ENCODE data around the gene ASPG.

- TF ChIP-seq CTCF (tag by site-specific recombination; IDR thresholded peaks at IDR 0.05) (no peak), ZNF2 (tag by site-specific recombination; IDR thresholded peaks at IDR 0.05) (no peak), ZSCAN30 (tag by site-specific recombination; IDR thresholded peaks at IDR 0.05) (no peak), ATF2 (tag by site-specific recombination; IDR thresholded peaks at IDR 0.05; ENCODE audit: low read depth) (no peak), ZBTB10 (tag by site-specific recombination; IDR thresholded peaks at IDR 0.05) (no peak)
These were observed 58.9 kb downstream of the ASPG start for GRCh38 chr14:104144453-104144790.

Measured in HEK293 (cell line).